HG02981 (cell line): ENCODE results near the gene STAG1.
"Not testable (repeated sequence)": the region's sequence is repeated elsewhere in the genome, so short reads cannot be mapped to it uniquely, and the experiment has no call there.

Source experiments
- ATAC-seq: cut with Tn5 transposase; IDR thresholded peaks from one replicate; pipeline ENCODE4 v1.9.1; 2021; ENCODE audit warnings: mild to moderate bottlenecking, moderate library complexity; ENCODE audit not compliant: unreplicated experiment

STAG1 gene

DNA sequence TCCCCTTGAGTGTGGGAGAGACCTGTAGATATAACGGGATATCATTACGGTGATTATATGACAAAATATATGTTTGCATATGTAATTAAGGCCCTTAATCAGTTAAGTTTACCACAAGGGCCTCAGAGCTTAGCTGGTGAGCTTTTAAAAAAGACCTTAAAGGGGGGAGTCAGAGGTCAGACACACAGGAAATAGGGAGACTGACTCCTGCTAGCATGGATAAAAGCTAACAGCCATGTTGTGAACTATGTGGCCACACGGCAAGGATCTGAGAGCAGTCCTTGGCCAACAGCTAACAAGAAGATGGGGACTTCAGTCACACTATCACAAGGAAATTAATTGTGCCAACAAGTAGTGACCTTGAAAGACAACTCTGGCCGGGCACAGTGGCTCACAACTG is 3.1 kb downstream of the STAG1 start:
- ATAC-seq = no peak

DNA sequence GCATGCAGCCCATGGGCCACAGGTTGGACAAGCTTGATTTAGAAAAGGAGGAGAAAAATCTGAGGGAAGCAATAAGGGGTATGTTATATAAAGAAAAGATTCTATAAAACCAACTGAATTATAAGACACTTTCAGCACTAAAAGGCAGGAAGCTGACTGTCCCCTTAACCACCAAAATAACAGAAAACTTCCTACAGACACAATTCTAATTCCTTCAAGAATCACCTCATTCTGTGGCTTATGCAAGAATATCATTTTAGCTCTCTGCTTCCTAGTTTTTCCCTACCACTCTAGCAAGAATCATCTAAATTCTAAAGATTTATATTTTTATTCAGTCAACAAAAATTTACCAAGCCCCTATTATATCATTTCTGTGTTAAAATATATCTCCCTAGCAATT is 6.3 kb downstream of the STAG1 start:
- no peak for ATAC-seq

DNA sequence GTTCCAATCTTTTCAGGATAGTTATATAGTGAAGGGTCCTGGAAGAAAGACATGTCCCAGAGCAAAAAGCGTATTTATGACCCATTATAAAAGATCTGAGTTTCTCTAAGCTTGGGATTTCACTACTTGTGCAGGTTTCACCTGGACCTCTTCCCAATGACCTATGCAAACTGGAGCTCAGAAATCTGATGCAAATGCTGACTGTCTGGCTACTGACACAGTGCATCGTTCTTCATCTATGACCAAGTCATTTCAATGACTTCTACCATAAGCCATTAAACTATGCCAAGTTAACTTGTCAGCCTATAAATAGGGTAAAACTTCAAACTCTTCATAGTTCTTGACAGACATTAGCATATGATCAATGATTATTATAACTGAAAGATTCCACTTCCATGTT is 11.1 kb downstream of the STAG1 start:
- no peak for ATAC-seq

DNA sequence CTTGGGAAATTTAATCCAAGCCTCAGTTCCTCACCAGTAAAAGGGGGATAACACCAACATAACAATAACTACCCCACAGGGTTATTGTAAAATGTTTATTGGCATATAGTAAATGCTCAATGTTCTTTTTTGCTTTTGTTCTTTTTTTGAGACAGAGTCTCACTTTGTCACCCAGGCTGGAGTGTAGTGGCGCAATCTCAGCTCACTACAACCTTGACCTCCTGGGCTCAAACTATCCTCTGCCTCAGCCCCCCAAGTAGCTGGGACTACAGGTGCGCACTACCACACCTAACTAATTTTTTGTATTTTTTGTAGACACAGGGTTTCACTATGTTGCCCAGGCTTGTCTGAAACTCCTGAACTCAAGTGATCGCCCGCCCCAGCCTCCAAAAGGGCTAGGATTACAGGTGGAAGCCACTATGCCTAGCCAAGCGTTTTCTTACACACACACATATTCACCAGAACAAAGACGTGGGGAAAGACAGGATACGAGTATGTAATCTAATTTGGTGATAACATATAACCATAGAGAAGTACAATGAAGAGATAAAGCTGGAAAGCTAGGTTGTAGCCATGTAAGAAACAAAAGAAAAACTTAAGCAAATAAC is 11.7 kb downstream of the STAG1 start:
- ATAC-seq = no peak

DNA sequence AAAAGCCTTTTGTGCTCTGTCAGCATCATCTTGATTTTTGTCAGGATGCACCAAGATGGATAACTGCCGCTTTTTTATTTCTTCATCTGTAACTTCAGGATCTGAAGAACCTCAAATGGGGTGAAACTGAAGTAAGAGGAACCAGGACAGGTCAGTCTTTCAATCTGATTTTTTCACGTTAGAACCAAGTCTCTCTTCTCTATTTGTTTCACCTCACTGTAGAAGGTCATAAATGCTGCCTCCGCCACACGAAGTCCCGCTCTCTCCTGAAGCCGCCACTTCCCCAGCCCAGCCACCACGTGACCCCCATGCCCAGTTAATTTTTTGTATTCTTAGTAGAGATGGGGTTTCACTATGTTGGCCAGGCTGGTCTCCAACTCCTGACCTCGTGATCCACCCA is 15.2 kb downstream of the STAG1 start:
- not testable (repeated sequence) for ATAC-seq

DNA sequence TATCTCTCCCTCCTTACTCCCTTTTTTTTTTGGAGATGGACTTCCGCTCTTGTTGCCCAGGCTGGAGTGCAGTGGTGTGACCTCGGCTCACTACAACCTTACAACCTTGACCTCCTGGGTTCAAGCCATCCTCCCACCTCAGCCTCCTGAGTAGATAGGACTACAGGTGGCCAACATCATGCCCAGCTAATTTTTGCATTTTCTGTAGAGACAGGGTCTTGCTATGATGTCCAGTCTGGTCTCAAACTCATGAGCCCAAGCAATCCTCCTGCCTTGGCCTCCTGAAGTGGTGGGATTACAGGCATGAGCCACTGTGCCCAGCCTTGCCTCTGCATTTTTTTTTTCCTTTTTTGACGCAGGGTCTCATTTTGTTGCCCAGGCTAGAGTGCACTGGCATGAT is 17.1 kb downstream of the STAG1 start:
- ATAC-seq = no peak

DNA sequence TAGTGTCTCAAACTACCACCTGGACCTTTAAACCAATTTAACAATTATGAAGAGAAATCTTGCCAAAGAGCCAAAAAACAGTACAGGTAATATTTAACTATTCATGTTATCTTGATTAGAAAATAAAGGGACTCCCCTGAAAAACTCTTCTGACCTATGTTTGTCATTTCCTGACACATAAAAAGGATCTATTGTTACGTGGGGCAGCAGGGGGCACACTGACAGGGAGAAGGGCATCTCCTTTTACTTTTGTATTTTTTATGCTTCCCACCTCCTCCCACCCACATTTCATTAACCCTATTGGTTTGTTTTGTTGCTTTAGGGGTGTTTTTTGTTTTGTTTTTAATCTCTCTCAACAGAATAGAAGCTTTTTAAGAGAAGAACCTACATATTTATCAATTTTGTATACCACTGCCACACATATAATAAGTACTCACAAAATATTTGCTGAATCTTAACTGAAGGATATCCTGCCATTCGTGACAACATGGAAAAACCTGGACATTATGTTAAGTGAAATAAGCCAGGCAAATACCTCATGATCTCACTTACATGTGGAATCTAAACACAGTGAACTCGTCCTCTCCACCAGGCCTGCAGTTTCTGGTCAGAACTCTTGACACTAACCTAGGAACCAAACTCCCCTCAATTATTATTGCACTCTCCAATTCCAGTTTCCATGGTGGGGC is 17.7 kb downstream of the STAG1 start:
- no peak for ATAC-seq

DNA sequence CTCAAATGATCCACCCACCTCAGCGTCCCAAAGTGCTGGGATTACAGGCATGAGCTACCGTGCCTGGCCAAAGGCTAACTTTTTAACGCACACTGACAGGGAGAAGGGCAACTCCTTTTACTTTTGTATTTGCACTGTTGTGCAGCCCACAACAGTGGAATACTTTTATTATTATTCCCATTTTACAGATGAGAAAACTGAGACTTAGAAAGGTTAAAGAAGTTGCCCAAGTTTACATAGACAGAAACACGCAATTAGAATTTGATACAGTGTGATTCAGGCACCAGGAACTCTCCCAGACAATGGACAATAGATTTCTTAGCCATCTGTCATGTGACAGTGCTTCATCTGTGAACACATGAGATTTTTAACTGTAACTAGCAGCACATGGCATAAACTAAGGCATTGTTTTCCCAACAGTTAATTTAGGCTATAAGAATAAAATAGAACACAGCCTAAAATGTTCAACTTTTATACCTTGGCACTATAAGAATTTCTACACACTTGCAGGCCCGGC is 18.8 kb downstream of the STAG1 start:
- no peak for ATAC-seq

DNA sequence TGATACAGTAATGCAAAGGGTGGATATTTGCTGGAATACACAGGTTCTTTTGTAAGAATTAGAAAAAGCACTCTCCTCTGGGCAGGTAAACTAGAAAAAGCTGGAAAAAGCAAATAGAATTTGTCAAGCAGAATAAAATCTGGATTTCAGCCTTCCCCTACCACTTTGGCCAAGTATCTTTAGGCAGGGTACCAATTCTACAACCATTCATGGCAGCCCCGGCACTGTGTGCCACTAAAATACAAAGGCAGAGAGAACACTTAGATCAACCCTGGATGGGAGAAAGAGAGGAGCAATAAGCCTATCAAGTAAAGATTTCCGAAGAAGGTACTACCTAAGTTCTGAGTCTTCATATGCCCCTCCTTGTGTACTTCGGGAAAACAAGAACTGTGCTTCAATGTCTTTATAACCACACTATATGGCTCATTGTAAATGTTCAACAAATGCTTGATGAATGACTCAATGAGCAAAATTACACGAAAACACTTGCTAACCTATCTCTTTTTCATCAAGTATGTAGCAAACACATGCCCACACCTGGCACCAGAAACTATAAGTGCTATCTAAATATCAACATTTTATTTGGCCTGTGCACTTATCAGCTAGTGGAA is 20.8 kb downstream of the STAG1 start:
- ATAC-seq = no peak

DNA sequence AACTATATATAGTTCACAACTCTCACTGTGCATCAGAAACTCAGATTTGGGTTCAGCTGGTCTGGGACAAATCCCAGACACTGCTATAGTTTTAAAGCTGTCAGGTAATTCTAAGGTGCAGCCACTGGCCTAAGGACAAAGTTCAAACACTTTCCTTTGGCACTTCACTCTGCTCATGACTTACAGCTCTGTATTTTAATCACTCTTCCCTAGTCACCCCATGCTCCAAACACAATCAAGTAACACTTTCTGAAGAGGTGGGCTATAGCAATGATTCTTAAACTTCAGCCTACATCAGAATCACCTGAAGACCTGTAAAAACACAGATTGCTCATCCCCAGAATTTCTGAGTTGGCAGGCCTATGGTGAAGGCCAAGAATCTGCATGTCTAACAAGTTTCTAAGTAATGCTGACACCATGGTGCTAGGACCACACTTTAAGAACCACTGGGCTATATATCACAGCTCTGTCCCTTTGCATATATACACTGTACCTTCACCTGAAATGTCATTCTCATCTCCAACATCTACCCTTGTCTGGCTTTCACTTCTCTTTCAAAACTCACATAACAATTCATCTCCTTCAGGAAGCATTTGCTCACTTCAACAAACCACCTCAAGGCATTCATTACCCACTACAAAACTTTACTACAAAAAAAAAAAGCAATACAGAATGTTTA is 21.4 kb downstream of the STAG1 start:
- ATAC-seq = no peak

DNA sequence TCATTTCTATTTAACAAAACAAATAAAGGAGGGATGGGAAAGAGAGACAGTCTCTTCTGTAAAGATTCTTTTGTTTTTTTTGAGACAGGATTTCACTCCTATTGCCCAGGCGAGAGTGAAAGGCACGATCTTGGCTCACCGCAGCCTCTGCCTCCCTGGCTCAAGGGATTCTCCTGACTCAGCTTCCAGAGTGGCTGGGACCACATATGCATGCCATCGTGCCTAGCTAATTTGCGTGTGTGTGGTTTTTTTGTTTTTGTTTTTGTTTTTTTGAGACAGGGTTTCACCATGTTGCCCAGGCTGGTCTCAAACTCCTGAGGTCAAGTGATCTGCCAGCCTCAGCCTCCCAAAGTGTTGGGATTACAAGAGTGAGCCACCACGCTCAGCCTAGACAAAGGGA is 23.3 kb downstream of the STAG1 start:
- peak; percentile 12 for ATAC-seq

DNA sequence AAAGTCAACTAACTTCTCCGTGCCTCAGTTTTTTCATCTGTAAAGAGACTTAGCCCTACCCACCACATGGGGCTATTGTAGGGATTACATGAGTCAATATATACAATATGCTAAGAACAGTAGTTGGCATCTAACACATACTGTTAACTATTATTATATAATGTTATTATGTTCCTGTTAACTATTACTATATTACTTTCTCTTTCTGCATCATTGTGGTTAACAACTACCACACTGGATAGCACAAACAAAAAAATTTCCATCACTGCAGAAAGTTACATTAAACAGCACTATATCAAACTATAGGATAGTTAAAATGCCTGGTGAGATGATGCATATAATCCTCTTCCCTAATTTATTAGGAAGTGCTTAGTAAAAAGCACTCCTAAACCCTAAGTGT is 23.7 kb downstream of the STAG1 start:
- ATAC-seq = peak; percentile 53

DNA sequence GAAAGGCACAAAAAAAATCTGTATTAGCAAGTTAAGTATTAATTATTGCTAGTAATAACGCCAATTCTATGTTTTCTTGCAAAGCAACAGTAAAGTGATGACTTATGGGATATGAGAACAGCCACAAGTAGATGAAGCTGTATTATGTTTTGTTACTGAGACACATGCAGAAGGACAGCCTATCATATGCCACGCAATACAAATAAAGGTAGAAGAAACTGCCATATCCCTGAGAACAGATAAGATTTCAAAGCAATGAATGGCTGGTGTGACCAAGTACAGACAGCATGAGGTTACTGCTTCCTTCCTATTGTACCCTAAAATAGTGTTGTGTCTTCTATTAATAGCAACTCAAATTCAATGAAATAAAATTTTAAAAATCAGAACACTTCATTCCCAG is 26.7 kb downstream of the STAG1 start:
- ATAC-seq = no peak

DNA sequence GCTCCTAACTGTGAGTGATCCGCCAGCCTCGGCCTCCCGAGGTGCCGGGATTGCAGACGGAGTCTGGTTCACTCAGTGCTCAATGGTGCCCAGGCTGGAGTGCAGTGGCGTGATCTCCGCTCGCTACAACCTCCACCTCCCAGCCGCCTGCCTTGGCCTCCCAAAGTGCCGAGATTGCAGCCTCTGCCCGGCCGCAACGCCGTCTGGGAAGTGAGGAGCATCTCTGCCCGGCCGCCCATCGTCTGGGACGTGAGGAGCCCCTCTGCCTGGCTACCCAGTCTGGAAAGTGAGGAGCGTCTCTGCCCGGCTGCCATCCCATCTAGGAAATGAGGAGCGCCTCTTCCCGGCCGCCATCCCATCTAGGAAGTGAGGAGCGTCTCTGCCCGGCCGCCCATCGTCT is 29.3 kb downstream of the STAG1 start:
- not testable (repeated sequence) for ATAC-seq

DNA sequence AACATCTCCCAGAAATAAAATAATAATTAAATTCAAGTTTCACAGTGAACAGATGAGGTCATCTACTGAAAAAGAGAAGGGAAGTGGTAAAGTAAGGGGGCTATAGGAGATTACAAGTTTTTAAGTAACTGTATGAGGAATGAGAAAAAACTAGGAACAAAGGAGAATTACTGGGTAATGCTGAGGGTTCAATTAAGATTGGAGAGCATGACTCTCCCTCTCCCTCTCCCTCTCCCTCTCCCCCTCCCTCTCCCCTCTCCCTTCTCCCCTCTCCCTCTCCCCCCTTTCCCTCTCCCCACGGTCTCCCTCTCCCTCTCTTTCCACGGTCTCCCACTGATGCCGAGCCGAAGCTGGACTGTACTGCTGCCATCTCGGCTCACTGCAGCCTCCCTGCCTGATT is 29.8 kb downstream of the STAG1 start:
- not testable (repeated sequence) for ATAC-seq

DNA sequence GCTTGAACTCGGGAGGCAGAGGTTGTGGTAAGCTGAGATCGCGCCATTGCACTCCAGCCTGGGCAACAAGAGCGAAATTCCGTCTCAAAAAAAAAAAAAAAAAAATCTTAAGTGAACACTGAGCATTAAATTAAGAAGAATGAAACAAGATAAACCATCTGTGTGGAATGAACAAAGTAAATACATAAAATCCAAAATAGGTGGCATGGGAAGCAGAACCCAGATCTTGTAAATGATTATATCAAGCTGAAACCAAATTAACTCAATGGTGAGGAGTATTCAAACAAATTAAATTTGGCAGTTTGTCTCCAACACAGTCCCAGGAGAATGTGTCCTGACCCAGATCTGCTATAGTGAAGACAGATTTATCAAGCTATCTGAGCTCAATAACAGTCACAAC is 32.1 kb downstream of the STAG1 start:
- ATAC-seq = no peak

DNA sequence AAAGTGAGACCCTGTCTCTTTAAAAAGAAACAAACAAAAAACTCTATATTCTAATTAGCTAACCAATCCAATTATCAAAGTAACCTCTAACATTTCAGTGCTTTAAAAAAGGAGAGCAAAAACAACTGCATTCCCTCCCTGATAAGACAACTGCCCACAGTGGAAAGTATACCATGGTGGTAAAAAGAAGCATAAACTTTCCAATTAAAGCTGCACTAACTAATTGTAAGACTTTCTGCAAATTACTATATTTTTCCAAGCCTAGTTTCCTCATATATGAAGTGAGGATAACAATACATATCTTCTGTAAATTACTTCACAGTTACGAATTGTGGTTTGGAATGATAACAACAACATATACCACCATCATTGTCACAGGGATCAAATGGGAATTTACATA is 35.5 kb downstream of the STAG1 start:
- no peak for ATAC-seq

DNA sequence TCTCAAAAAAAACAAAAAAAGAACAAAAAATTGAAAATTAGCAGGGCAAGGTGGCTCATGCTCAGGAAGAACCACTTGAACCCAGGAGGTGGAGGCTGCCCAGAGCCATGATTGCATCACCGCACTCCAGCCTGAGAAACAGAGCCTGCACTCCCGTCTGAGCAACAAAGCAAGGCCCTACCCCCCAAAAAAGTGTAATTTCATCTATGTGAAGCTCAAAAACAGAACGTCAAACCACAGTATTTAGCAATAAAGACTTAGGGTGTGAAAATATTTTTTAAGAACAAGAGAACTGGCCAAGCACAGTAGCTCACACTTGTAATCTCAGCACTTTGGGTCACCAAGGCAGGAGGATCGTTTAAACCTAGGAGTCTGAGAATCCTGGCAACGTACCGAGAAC is 38.2 kb downstream of the STAG1 start:
- ATAC-seq = no peak

DNA sequence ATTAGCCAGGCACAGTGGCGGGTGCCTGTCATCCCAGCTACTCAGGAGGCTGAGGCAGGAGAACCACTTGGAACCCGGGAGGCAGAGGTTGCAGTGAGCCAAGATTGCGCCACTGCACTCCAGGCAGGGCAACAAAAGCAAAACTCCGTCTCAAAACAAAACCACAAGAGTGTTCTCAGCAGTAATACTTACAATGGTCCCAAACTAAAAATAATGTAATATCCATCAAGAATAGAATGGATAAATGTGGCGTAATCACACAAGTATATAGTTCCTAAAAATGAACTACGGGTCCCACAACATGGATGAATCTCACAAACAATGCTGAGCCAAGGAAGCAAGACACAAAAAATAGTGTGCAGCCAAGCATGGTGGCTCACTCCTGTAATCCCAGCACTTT is 39.2 kb downstream of the STAG1 start:
- no peak for ATAC-seq

DNA sequence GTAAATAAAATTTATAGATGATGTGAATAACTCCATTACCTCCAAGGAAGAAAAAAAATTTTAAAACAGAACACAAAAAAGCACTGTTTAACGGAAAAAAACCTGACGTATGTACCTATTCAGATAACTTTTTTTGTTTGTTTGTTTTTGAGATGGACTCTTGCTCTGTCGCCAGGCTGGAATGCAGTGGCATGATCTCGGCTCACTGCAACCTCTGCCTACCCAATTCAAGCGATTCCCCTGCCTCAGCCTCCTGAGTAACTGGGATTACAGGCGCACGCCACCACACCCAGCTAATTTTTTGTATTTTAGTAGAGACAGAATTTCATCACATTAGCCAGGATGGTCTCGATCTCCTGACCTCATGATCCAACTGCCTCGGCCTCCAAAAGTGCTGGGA is 40.3 kb downstream of the STAG1 start:
- not testable (repeated sequence) for ATAC-seq

DNA sequence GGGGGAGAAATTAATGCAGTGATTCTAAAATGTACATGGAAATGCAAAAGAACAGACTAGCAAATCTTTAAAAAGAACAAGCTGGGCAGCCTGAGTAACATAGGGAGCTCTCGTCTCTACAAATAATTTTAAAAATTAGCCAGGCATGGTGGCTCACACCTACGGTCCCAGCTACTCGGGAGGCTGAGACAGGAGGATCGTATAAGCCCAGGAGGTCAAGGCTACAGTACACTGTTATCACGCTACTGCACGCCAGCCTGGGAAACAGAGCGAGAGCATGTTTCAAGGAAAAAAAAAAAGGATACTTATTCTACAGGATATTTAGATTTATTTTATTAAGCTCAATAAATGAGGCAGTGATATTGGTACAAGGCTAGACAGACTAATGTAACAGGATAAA is 40.9 kb downstream of the STAG1 start:
- ATAC-seq = no peak

DNA sequence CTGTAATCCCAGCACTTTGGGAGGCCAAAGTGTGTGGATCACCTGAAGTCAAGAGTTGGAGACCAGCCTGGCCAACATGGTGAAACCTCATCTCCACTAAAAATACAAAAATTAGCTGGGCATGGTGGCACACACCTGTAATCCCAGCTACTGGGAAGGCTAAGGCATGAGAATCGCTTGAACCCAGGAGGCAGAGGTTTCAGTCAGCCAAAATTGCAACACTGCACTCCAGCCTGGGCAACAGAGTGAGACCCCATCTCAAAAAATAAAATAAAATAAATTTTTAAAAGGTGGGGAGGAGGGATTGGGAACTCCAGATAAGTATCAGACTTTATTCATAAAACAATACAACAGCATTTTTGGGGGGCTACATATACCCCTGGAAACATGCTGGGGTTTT is 42.4 kb downstream of the STAG1 start:
- ATAC-seq = not testable (repeated sequence)
